MCF 10A (cell line): ENCODE results near the gene ASB17. TPM values are rescaled to one million over a fixed set of nuclear protein-coding genes. Genes with fewer than 3 reads are reported as not detected.

Source experiments
- BruUV-seq: library from RNA; stranded (reverse); fragments of 400-500 nt; replicated peaks from 2 replicates; lab custom pipeline; 2021; lab: Mats Ljungman, UMichigan
- CTCF ChIA-PET: fragments of 300-600 bp; sonication (Branson Sonifier 250); formaldehyde crosslinking; extraction: SDS; loops from one replicate; lab custom pipeline; 2021; ENCODE audit warnings: antibody characterized with exemption, inconsistent platforms; lab: Yijun Ruan, JAX
- POLR2A ChIA-PET: fragments of 300-600, 350-650 bp; sonication (Branson Sonifier 250); formaldehyde crosslinking; extraction: SDS; loops from one replicate; lab custom pipeline; 2020; ENCODE audit warnings: antibody characterized with exemption, inconsistent platforms; lab: Yijun Ruan, JAX
- DNase-seq: peaks from one replicate; pipeline ENCODE4 v3.0.0-alpha.2; 2018; ENCODE audit not compliant: unreplicated experiment
- H3K27ac Mint-ChIP-seq: one replicate; pipeline ENCODE4 v1.8.0; 2022; ENCODE audit warnings: mild to moderate bottlenecking, low read depth, mixed read lengths; ENCODE audit not compliant: unreplicated experiment
- H3K27me3 Mint-ChIP-seq: one replicate; pipeline ENCODE4 v1.8.0; 2022; ENCODE audit warnings: mixed read lengths; ENCODE audit not compliant: insufficient read depth, unreplicated experiment
- H3K36me3 Mint-ChIP-seq: one replicate; pipeline ENCODE4 v1.8.0; 2022; ENCODE audit warnings: mild to moderate bottlenecking, moderate library complexity, mixed read lengths; ENCODE audit not compliant: insufficient read depth, unreplicated experiment
- H3K4me1 Mint-ChIP-seq: one replicate; pipeline ENCODE4 v1.8.0; 2022; ENCODE audit warnings: mixed read lengths; ENCODE audit not compliant: insufficient read depth, unreplicated experiment
- H3K4me3 Mint-ChIP-seq: one replicate; pipeline ENCODE4 v1.8.0; 2022; ENCODE audit warnings: mild to moderate bottlenecking, moderate library complexity, mixed read lengths; ENCODE audit not compliant: unreplicated experiment
- H3K9me3 Mint-ChIP-seq: one replicate; pipeline ENCODE4 v1.8.0; 2022; ENCODE audit warnings: mixed read lengths; ENCODE audit not compliant: unreplicated experiment
- intact Hi-C: fragments of 100-400 bp; cut with micrococcal nuclease; formaldehyde crosslinking; loops from 2 replicates; pipeline ENCODE4 v1.14.1; 2022
- total RNA-seq: library from RNA; stranded (reverse); gene quantifications from 2 replicates; pipeline ENCODE4 v1.2.3, GENCODE V29; 2022
- TF ChIP-seq, protein P1 (sequence below): fragments of 200-600 bp; IDR thresholded peaks from one replicate; pipeline ENCODE4 v1.8.0; 2022; ENCODE audit warnings: antibody characterized with exemption, mild to moderate bottlenecking; ENCODE audit not compliant: unreplicated experiment

Gene ASB17
- total RNA-seq, 1 experiment from 2014 or later: not detected

DNA sequence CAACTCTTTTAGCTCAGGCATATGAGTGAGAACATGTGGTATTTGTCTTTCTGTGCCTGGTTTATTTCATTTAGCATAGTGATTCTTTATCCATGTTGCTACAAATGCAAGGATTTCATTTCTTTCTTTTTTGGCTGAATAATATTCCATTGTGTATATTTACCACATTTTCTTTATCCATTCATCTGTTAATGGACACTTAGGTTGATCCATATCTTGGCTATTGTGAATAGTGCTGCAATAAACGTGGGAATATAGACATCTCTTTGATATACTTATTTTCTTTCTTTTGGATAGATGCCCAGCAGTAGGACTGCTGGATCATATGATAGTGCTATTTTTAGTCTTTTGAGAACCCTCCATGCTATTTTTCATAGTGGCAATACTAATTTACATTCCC lies 30.8 kb downstream of the ASB17 start:
- no peaks in the 10 kb centered on the region for H3K4me1 Mint-ChIP-seq
- POLR2A ChIA-PET: interaction anchor here (0.6 kb wide), 2 partner anchors 13 to 647 kb away, joined by 3 read pairs; no protein-coding TSS in a partner anchor
- intact Hi-C loops: no loop called here

DNA sequence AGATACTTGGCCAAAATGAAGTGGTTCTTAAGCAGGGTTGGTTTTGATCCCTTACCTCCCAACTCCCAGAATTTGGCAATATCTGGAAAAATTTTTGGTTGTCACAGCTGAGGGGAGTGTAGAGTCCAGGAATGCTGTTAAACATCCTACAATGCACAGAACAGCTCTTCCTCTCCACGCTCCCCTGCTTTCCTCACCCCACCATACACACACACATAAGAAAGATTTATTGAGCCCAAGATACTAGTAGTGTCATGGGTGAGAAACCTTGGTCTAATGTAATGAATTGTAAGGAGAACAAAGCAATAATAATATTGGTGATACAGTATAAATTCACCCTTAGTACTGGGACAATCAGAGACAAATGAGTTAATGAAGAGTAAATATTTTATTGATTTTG lies 47.8 kb downstream of the ASB17 start:
- Mint-ChIP-seq H3K36me3 (no peaks in the 10 kb centered on the region), H3K4me1 (no peaks in the 10 kb centered on the region), H3K9me3 (no peaks in the 10 kb centered on the region), H3K27ac (no peak overlapping the region), H3K4me3 (no peak overlapping the region), H3K27me3 (no peaks in the 10 kb centered on the region)
- no peak for DNase-seq
- TF ChIP-seq, protein P1, sequence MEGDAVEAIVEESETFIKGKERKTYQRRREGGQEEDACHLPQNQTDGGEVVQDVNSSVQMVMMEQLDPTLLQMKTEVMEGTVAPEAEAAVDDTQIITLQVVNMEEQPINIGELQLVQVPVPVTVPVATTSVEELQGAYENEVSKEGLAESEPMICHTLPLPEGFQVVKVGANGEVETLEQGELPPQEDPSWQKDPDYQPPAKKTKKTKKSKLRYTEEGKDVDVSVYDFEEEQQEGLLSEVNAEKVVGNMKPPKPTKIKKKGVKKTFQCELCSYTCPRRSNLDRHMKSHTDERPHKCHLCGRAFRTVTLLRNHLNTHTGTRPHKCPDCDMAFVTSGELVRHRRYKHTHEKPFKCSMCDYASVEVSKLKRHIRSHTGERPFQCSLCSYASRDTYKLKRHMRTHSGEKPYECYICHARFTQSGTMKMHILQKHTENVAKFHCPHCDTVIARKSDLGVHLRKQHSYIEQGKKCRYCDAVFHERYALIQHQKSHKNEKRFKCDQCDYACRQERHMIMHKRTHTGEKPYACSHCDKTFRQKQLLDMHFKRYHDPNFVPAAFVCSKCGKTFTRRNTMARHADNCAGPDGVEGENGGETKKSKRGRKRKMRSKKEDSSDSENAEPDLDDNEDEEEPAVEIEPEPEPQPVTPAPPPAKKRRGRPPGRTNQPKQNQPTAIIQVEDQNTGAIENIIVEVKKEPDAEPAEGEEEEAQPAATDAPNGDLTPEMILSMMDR: no peak
- ChIA-PET POLR2A (interaction anchor here (0.9 kb wide), 1 partner anchor 9 kb away, joined by 3 read pairs; no protein-coding TSS in a partner anchor), CTCF (no interaction called here)
- intact Hi-C loops: no loop called here
- no TSS peak for BruUV-seq

More for the DNA sequence above, 30.8 kb downstream of the ASB17 start:
- Mint-ChIP-seq H3K4me3 (no peak overlapping the region), H3K27me3 (peaks cover 31% of the 10 kb centered on the region), H3K27ac (no peak overlapping the region), H3K9me3 (no peaks in the 10 kb centered on the region), H3K36me3 (no peaks in the 10 kb centered on the region)
- TF ChIP-seq, protein P1: no peak
- no peak for DNase-seq
- CTCF ChIA-PET: interaction anchor here (0.6 to 1.0 kb wide), 3 partner anchors 9 to 102 kb away, joined by 3 read pairs; no protein-coding TSS in a partner anchor
- no TSS peak for BruUV-seq

DNA sequence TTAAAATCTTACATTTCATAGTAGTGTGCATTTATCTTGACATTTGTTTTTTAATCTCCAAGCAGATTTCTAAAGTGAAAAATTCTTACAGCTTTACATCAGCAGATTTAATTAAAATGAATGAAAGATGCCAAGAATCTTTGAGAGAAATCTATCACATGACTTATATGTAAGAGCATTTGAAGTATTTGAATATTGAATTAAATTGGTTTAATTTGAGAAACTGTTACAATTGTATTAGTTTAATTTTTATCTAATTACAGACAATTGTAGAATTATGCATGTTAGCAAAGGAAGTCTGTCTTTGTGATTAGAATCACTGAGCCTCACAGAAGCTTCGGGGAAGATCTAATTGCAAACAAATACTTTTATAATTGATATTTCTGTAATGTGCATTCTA lies 52.2 kb downstream of the ASB17 start:
- no peaks in the 10 kb centered on the region for H3K4me1 Mint-ChIP-seq
- no peak for DNase-seq
- no peak overlapping the region for H3K4me3 Mint-ChIP-seq
- no peaks in the 10 kb centered on the region for H3K9me3 Mint-ChIP-seq
- no peaks in the 10 kb centered on the region for H3K36me3 Mint-ChIP-seq
- intact Hi-C loops: no loop called here
- ChIA-PET CTCF (interaction anchor here (0.6 kb wide), 2 partner anchors 111 to 521 kb away, joined by 3 to 4 read pairs; no protein-coding TSS in a partner anchor), POLR2A (no interaction called here)
- no TSS peak for BruUV-seq
- TF ChIP-seq, protein P1: no peak
- H3K27ac Mint-ChIP-seq: no peak overlapping the region
- H3K27me3 Mint-ChIP-seq: no peaks in the 10 kb centered on the region

DNA sequence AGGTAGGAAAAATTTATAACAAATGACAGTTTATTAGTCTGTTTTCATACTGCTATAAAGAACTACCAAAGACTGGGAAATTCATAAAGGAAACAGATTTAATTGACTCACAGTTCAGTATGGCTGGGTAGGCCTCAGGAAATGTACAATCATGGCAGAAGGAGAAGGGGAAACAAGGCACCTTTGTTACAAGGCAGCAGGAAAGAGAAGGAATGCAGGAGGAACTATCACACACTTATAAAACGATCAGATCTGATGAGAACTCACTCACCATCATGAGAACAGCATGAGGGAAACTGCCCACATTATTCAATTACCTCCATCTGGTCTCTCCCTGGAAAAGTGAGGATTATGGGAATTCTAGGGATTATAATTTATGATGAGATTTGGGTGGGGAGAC lies 61.3 kb downstream of the ASB17 start:
- Mint-ChIP-seq H3K27me3 (no peaks in the 10 kb centered on the region), H3K9me3 (no peaks in the 10 kb centered on the region), H3K36me3 (no peaks in the 10 kb centered on the region), H3K4me3 (no peak overlapping the region), H3K27ac (no peak overlapping the region), H3K4me1 (no peaks in the 10 kb centered on the region)
- intact Hi-C loops: no loop called here
- no peak for DNase-seq
- BruUV-seq: no TSS peak
- TF ChIP-seq, protein P1: no peak
- CTCF ChIA-PET: no interaction called here
- POLR2A ChIA-PET: no interaction called here

Other genes with a start within 250 kb of the ASB17 start
- gene ACADM, start 207.7 kb downstream of the ASB17 start, total RNA-seq: 35.7 and 43.2 TPM in 2 replicates
- 116 and 127 TPM in 2 replicates for gene RABGGTB, start 146.1 kb downstream of the ASB17 start, total RNA-seq
- 0.17 and 0.21 TPM in 2 replicates for gene MSH4, start 135.5 kb downstream of the ASB17 start, total RNA-seq
- 0.37 and 0.82 TPM in 2 replicates for gene ST6GALNAC3, start 142.3 kb upstream of the ASB17 start, total RNA-seq